ENCODE data around the gene SRRM5.
"Not testable (repeated sequence)": the region's sequence is repeated elsewhere in the genome, so short reads cannot be mapped to it uniquely, and the experiment has no call there.

SRRM5 gene

DNA sequence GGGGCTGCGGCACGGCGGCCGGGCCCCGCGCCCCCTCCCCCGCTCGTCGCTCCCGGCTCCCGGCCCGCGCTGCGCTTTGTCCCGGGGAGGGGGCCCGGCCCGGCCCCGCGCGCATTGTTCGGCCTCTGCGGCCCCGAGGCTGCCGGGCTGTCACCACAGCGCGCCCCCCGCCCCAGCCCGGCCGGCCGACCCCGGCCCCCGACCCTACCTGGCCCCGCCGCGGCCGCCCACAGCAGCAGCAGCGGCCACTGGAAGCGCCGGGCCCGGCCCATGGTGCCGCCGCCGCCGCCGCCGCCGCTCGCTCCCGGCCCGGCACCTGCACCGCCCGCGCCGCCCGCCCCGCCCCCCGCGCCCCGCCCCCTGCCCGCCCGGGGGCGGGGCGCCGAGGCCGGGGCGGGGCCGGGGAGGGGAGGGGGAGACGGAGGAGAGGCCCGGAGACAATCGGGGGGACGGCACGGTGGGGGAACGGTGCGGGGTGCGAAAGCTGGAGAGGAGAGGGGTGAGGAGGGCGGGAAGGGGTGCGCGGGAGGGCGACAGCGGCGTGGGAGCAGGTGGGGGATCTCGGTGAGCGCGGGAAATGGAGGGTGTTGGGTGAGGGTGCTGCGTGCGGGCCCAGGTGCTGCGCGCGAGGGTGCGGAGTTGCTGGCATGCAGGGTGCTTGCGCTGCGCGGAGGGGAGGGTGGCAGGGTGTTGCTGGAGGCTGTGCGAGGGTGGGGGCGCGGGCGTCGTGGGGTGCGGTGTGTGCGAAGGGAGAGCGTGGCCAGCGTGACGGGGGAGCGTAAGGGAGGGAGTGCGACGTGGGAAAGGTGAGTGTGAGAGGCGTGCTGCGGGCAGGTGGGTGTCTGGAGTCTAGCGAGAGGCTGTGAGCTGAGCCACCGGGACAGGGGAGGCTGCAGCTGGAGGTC, 27.9 kb downstream of the SRRM5 start, which contains the start of gene CADM4:
TSS of gene CADM4 (minus strand) at position 332 of the 905 bp plus-strand sequence. CDS start at position 272, 60 bp downstream.
- peak; percentile 71 for DNase-seq

DNA sequence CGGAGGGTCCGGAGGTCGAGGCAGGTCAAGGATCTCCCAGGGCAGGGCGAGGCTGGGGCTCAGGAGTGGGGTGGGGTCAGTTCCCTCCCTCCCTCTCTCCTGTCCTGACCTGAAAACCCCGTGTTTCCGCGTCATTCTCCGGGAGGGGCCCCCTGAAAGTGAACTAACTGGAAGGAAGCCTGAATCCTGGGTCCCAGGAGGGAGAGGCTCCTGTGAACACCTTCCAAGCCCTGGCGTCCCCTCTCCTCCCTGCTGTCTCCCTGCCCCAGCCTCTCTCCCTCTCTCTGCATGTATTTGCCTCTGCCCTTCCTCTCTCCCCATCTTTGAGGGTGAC, 28.5 kb downstream of the SRRM5 start:
- no peak for DNase-seq

DNA sequence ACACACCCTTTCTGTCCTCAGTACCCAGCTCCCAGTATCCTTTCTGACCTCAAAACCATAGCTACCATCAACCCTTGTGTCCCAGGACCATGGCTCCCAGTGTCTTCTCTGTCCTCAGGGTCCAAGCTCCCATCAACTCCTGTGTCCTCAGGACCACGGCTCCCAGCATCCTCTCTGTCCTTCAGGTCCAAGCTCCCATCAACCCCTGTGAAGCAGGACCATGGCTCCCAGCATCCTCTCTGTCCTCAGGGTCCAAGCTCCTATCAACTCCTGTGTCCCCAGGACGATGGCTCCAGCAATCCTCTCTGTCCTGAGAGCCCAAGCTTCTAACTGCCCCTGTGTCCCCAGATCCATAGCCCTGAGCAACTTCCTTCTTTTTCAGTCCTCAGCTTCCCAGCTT, 29.4 kb downstream of the SRRM5 start:
- no peak for DNase-seq

DNA sequence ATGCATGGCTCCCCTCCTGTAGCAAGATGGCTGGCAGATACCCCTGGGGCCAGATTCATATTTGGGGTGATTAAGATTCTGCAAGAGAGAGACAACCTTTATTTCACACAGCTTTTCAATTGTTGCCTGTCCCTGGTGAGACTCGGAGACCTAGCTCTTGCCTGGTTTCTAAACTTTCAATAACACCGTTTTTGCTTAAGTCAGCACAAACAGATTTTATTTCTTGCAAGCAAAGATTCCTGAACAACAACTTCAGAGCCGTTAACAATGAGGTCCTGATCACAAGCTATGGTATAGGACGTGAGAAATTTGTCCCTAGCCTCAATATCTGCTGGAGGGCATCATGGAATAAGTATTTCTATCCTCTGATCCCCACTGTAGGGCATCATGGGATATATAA, 30.6 kb downstream of the SRRM5 start:
- no peak for DNase-seq

GRCh38 chr19:43643326-43643725, 31.4 kb downstream of the SRRM5 start:
- no peak for DNase-seq

DNA sequence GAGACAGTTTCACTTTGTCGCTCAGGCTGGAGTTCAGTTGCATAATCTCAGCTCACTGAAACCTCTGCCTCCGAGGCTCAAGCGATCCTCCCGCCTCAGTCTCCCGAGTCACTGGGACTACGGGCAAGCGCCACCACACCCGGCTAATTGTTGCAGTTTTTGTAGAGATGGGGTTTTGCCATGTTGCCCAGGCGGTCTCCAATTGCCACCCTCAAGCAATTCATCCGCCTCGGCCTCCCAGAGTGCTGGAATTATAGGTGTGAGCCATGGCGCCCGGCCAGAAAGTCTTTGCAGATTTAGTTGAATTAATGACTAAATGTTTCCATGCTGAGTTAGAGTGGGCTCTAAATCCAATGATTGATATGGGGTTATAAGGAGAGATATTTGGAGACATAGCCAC, 32.3 kb downstream of the SRRM5 start:
- no peak for DNase-seq

- no peak for DNase-seq
Measured at GRCh38 chr19:43648633-43649032, 36.7 kb downstream of the SRRM5 start.

- no peak for DNase-seq
Measured at GRCh38 chr19:43649514-43649913, 37.6 kb downstream of the SRRM5 start.

DNA sequence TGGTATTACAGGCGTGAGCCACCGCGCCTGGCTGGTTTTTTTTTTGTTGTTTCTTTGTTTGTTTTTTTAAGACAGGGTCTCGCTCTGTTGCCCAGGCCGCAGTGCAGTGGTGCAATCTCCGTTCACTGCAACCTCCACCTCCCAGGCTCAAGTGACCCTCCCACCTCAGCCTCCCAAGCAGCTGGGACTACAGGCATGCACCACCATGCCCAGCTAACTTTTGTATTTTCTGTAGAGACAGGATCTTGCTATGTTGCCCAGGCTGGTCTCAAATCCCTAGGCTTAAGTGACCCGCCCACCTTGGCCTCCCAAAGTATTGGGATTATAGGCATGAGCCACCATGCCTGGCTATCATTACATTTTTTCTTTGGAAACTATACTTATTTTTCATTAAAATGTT, 38.4 kb downstream of the SRRM5 start:
- DNase-seq, result not testable (repeated sequence)

- DNase-seq, result peak; percentile 48
Measured at GRCh38 chr19:43651758-43652545, 40.1 kb downstream of the SRRM5 start.

DNA sequence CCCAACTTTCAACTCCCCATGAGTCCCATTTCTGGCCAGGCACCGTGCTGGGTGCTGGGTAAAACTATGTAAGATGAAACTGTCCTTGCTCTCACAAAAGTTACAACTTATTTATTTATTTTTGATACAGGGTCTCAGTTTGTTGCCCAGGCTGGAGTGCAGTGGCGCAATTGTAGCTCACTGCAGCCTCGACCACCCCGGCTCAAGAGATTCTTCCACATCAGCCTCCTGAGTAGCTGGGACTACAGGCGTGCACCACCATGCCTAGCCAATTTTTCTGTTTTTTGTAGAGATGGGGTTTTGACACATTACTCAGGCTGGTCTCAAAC, 40.6 kb downstream of the SRRM5 start:
- DNase-seq, result no peak

GRCh38 chr19:43656436-43656835, 44.5 kb downstream of the SRRM5 start:
- DNase-seq, result no peak

DNA sequence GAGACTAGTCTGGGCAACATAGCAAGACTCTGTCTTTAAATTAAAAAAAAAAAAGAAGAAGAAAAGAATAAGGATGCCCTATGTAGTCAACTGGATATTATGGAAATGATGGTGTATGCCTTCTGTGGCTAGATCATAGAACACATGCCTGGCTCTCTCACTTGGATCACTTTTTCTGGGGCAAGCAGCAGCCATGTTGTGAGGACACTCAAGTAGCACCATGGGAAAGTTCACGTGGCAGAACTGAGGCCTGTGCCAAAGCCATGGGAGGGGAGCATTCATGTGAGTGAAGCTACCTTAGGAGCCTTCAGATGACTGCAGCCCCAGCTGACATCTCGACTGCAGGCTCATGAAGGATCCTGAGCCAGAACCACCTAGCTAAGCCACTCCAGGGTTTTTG, 46.1 kb downstream of the SRRM5 start:
- no peak for DNase-seq

DNA sequence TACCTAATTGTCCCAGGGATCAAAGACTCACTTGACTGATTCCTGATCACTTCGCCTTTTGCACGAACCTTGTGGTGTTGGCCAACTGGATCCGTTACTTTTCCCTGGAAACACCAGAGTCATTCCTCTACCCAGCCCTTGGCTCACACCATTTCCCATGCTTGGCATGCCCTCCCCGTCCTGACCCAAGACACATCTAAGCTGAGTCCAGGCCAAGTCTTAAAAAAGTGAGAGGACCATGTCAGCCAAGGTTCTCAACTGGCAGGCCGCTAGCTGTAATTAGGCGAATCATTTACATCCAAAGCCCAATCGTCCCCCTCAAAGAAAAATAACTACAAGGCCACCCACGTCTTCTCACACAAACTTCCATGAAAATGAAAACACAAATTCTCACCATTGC, 46.6 kb downstream of the SRRM5 start:
- no peak for DNase-seq

DNA sequence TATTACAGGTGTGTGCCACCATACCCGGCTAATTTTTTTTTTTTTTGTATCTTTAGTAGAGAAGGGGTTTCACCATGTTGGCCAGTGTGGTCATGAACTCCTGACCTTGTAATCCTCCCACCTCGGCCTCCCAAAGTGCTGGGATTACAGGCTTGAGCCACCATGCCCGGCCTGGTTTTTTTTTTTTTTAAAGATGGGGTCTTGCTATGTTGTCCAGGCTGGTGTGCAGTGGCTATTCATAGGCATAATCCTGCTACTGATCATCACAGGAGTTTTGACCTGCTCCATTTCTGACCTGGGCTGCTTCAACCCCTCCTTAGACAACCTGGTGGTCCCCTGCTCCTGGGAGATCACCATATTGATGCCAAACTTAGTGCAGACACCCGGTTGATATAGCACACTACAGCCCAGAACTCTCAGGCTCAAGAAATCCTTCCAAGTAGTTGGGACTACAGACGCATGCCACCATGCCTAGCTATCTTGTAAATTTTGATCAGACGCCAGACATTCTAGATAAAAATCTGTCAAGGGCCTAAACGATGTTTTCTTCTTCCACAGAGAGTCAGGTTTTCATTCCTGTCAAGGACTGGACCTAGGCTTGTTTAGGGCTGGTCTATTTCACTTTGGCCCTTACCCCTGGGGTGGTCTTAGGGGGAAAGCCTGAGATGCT, 48.5 kb downstream of the SRRM5 start:
- no peak for DNase-seq

DNA sequence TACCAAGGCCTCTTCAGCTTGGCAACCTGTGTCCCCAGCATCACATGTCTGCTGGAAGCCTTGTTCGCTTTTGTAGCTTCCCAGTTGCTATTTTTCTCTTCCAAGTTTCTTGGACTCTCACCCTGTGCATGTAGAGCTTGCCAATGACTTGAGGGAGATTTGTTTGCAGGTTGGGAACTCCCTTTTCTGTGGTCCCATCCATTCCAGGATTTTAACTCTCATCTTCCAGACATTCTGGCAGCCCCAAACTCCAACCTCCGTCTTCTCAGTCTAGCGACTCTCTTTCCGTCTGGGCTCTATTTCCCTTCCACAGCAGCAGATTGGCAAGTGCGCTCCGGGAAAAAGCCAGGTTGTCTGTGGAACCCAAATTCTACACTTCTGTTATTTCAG, 49.1 kb downstream of the SRRM5 start:
- no peak for DNase-seq

DNA sequence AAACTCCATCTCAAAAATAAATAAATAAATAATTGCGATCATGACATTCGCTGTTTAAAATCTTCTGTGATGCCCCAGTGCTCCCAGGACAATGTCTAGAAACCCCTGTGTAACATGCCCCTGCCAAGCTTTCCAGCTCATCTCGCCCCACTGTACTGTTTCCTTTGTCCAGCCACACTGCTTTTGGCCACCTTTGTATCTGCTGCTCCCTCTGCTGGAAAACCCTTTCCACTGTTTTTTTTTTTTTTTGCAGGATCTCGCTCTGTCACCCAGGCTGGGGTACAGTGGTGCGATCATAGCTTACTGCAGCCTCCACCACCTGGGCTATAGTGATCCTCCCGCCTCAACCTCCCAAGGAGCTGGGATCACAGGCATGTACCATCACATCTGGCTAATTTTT, 50.6 kb downstream of the SRRM5 start:
- DNase-seq, result no peak

DNA sequence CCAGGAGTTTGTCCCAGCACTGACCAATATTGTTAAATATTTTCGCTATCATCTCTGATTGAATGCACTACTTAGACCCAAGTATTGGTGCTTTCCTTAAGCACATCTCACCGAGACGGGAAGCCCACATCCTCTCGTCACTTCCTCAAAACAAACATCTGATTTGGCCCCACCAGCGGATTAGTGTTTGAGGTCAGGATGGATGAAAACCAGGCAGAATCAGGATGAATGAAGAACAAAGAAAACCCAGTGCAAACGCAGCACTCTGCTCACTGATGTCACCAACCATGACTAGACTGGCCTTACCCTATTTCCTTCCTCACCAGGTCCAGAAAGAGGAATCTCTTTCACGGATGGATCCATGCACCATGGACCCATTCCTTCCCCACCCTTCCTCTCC, 52.1 kb downstream of the SRRM5 start:
- peak; percentile 28 for DNase-seq
